HG03097 (cell line): ENCODE measurements around the gene ZNF57.
"Not testable (repeated sequence)": the region's sequence is repeated elsewhere in the genome, so short reads cannot be mapped to it uniquely, and the experiment has no call there.

Source experiments
- ATAC-seq: cut with Tn5 transposase; IDR thresholded peaks from one replicate; pipeline ENCODE4 v1.9.1; 2021; ENCODE audit not compliant: unreplicated experiment, low FRiP score

Gene ZNF57

GRCh38 chr19:2950286-2951124, 49.8 kb downstream of the ZNF57 start:
- peak; percentile 94 for ATAC-seq

DNA sequence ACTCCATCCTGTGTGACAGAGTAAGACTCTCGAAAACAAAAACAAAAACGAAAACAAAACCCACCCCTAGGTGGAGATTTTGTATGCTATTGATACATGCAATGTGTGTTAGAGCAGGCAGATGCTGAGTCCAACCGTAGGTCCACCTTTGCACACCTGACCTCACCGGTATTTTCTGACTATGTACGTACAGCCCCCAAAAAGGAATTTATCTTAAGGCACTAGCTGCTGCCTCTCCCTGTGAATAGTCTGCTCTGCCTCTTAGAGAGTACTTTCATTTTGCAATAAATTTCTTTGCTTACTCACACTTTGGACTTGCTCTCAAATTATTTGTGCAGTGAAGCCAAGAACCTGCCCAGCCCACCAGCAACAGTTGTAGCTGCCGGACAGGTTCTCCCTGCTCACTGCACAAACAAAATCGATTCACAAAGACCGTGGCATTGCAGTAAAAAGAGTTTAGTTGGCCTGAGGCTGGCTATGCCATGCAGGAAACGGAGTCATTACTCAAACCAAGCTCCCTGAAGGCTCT, 52.3 kb downstream of the ZNF57 start:
- no peak for ATAC-seq

GRCh38 chr19:2957160-2957559, 56.4 kb downstream of the ZNF57 start:
- no peak for ATAC-seq

DNA sequence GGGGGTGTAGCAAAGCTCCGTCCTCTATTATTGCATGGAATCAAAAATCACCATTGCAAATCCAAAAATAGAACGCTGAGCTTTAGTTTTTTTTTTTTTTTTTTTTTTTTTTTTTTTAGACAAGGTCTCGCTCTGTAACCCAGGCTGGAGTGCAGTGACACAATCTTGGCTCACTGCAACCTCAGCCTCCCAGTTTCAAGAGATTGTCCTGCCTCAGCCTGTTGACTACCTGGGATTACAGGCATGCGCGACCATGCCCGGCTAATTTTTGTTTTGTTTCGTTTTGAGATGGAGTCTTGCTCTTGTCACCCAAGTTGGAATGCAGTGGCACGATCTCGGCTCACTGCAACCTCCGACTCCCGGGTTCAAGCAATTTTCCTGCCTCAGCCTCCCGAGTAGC, 59.4 kb downstream of the ZNF57 start:
- no peak for ATAC-seq

- no peak for ATAC-seq
Measured at GRCh38 chr19:2962018-2962670, 61.4 kb downstream of the ZNF57 start.

DNA sequence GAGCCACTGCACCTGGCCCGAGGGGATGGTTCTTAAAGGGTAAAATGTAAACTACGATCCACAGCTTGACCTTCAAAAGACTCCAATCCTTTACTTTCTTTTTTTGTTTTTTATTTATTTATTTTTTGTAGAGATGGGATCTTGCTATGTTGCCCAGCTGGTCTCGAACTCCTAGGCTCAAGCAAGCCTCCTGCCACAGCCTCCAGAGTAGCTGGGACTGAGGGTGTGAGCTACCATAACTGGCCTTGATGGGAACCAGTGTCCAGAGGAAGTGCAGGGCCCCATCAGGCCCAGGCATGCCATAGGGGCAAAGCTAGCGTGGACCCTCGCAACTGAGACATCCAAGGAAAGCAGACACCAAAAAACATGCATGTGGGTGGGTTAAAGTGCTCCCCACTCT, 62.4 kb downstream of the ZNF57 start:
- no peak for ATAC-seq

- ATAC-seq = not testable (repeated sequence)
Measured at GRCh38 chr19:2963631-2964030, 62.9 kb downstream of the ZNF57 start.

DNA sequence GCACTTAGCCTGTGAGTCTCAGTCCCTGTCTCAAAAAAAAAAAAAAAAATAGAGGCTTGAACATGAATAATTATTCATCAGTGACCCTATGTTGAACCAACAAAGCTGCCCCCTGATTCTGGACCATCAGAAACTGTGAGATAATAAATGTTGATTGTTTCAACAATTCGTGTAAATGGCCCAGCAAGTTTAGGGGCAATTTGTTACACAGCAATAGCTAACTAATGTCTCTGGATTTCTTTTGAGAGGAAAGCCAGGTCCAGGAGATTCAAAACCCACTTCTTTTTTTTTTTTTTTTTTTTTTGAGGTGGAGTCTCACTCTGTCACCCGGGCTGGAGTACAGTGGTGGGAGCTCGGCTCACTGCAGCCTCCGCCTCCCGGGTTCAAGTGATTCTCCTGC, 64.1 kb downstream of the ZNF57 start:
- ATAC-seq = no peak

- ATAC-seq = no peak
Measured at GRCh38 chr19:2967972-2968371, 67.2 kb downstream of the ZNF57 start.
